Fibroblast of lung (primary cell): ENCODE measurements around the gene ASAP2.

ENCODE experiments used
- EZH2 ChIP-seq: IDR thresholded peaks from 2 replicates; pipeline ENCODE4 v1.5.1; 2012; ENCODE audit warnings: low read length, control low read depth, mild to moderate bottlenecking; ENCODE audit errors: missing control alignments
- TF ChIP-seq, protein P1 (sequence below), 2 donors: IDR thresholded peaks in 1 of 2; conservative IDR thresholded peaks in 1 of 2; 1 replicate in 1 of 2; 2 replicates in 1 of 2; pipeline ENCODE4 v1.5.1; 2011 to 2012; ENCODE audit warnings: low read length in 2 of 2, control low read depth in 1 of 2, inconsistent platforms in 1 of 2, low read depth in 1 of 2, mild to moderate bottlenecking in 1 of 2

DNA sequence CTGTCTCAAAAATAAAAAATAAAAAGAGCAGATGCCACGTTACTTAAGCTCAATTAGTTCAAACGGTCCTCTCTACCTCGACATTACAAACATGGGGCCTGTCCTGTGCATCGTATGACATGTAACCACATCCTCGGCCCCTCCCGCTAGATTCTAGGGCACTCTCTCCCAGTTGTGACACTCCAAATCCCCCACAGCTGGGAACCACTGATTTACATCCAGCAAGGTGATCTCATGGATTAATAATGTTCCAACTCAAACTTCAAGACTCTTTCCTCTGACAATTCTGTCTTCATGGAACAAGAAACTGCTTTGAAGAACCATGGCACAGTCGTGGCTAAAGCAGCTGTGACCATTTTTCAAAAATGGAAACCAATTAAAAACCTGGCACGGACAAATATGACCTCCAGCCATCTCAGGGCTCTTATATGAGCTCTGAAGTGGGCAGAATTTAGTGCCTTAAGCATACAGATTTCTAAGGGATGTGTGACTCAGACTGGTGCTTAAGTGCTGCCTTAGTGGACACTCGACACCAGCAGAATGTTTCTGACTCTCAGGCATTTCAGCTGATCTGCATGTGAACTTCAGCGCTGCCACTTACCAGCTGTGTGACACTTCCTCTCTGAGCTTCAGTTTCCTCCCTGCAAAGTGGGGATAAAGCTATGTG lies 31.7 kb upstream of the ASAP2 start:
- TF ChIP-seq, protein P1, sequence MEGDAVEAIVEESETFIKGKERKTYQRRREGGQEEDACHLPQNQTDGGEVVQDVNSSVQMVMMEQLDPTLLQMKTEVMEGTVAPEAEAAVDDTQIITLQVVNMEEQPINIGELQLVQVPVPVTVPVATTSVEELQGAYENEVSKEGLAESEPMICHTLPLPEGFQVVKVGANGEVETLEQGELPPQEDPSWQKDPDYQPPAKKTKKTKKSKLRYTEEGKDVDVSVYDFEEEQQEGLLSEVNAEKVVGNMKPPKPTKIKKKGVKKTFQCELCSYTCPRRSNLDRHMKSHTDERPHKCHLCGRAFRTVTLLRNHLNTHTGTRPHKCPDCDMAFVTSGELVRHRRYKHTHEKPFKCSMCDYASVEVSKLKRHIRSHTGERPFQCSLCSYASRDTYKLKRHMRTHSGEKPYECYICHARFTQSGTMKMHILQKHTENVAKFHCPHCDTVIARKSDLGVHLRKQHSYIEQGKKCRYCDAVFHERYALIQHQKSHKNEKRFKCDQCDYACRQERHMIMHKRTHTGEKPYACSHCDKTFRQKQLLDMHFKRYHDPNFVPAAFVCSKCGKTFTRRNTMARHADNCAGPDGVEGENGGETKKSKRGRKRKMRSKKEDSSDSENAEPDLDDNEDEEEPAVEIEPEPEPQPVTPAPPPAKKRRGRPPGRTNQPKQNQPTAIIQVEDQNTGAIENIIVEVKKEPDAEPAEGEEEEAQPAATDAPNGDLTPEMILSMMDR (conservative IDR thresholded peaks at IDR 0.05 in 1 of 2, IDR thresholded peaks at IDR 0.05 in 1 of 2; ENCODE audit: low read depth in 1 of 2, low read length in 2 of 2): no peak
- no peak for TF ChIP-seq EZH2
